Daoy (cell line): ENCODE results near the gene RXFP1. TPM values are rescaled to one million over a fixed set of nuclear protein-coding genes. Genes with fewer than 3 reads are reported as not detected.
A peak's percentile ranks its signal among the peaks of the same experiment; 100 is the strongest.
"Not testable (repeated sequence)": the region's sequence is repeated elsewhere in the genome, so short reads cannot be mapped to it uniquely, and the experiment has no call there.

Experiments
- DNase-seq: peaks from one replicate; pipeline ENCODE4 v3.0.0-alpha.2; 2015; ENCODE audit warnings: low read depth
- total RNA-seq: library from RNA; depleted of rRNA; stranded (reverse); fragments of >200 nt; shearing (Covaris generic); gene quantifications from 2 replicates; pipeline ENCODE4 v1.2.3, GENCODE V29; 2014

RXFP1 gene
- total RNA-seq, 1 experiment from 2014 or later = 1.1 TPM

- no peak for DNase-seq
Observed at GRCh38 chr4:158613046-158613445, 91.4 kb downstream of the RXFP1 start.

GRCh38 chr4:158617956-158618355 is 96.3 kb downstream of the RXFP1 start:
- DNase-seq = no peak

GRCh38 chr4:158621729-158622128 is 100.0 kb downstream of the RXFP1 start:
- DNase-seq = no peak

- DNase-seq = no peak
Observed at GRCh38 chr4:158622251-158622650, 100.6 kb downstream of the RXFP1 start.

- peak; percentile 35 for DNase-seq
Observed at GRCh38 chr4:158624889-158625478, 103.3 kb downstream of the RXFP1 start.

- DNase-seq = no peak
Observed at GRCh38 chr4:158625544-158625943, 103.9 kb downstream of the RXFP1 start.

- peak; percentile 67 for DNase-seq
Observed at GRCh38 chr4:158630893-158631292, 109.2 kb downstream of the RXFP1 start.

GRCh38 chr4:158636619-158637018 is 114.9 kb downstream of the RXFP1 start:
- DNase-seq = no peak

GRCh38 chr4:158644356-158644755 is 122.7 kb downstream of the RXFP1 start:
- DNase-seq = no peak

- no peak for DNase-seq
Observed at GRCh38 chr4:158644760-158645159, 123.1 kb downstream of the RXFP1 start.

GRCh38 chr4:158649111-158649680 is 127.5 kb downstream of the RXFP1 start:
- DNase-seq = no peak

- DNase-seq = no peak
Observed at GRCh38 chr4:158652920-158653319, 131.2 kb downstream of the RXFP1 start.

GRCh38 chr4:158656439-158656838 is 134.8 kb downstream of the RXFP1 start:
- no peak for DNase-seq

GRCh38 chr4:158657291-158657690 is 135.6 kb downstream of the RXFP1 start:
- no peak for DNase-seq

GRCh38 chr4:158663255-158663654 is 141.6 kb downstream of the RXFP1 start:
- DNase-seq = not testable (repeated sequence)

GRCh38 chr4:158663707-158664625 is 142.3 kb downstream of the RXFP1 start:
- DNase-seq = not testable (repeated sequence)

GRCh38 chr4:158664806-158665205 is 143.1 kb downstream of the RXFP1 start:
- DNase-seq = no peak

- no peak for DNase-seq
Observed at GRCh38 chr4:158666892-158667291, 145.2 kb downstream of the RXFP1 start.

GRCh38 chr4:158667651-158668198 is 146.0 kb downstream of the RXFP1 start:
- DNase-seq = no peak

- DNase-seq = no peak
Observed at GRCh38 chr4:158669310-158669709, 147.6 kb downstream of the RXFP1 start.

GRCh38 chr4:158670975-158671664 is 149.4 kb downstream of the RXFP1 start:
- DNase-seq = peak; percentile 68

GRCh38 chr4:158671665-158671914 is 149.9 kb downstream of the RXFP1 start, which contains the start of gene C4orf46:
Gene C4orf46, minus strand, starts transcription at chr4:158671887. Its CDS starts 86 bp downstream, at chr4:158671801.
- DNase-seq = no peak
